NCI-H128 (cell line): ENCODE results near the gene CBX7.

Source experiments
- DNase-seq: peaks from one replicate; lab custom pipeline; 2025; ENCODE audit not compliant: unreplicated experiment; lab: John Stamatoyannopoulos, UW

CBX7 gene

DNA sequence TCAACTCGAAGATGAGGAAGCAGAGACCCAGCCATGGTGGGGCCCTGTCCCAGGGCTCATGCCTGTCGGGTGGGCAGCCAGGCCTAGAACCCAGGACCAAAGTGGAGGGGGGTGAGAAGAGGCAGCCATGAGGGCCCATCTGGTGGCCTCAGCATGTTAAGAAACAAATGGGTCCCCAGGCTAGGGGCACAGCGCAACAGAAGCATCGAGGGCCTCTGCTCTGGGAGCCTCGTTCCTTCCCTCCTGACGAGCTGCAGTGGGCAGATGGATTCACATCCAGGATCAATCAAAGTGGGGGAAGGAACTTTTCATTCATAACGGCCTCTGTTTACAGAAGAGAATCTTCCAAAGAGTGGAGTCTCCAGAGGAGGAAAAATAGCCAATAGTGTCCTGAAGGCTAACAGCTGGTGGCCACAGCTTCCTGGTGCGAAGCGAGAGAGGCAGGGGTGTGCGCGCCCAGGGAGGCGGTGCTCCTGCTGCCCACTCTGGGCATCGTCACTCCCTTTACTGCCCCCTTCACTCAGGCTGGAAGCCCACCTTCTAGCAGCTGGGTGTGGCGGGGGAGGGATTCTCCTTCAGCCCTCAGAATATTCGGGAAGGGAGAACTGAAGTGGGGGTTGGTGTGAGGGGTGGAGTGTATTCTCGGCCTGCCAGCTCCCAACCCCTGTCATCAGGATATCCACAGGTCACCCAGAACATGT is 4.3 kb downstream of the CBX7 start:
- no peak for DNase-seq

DNA sequence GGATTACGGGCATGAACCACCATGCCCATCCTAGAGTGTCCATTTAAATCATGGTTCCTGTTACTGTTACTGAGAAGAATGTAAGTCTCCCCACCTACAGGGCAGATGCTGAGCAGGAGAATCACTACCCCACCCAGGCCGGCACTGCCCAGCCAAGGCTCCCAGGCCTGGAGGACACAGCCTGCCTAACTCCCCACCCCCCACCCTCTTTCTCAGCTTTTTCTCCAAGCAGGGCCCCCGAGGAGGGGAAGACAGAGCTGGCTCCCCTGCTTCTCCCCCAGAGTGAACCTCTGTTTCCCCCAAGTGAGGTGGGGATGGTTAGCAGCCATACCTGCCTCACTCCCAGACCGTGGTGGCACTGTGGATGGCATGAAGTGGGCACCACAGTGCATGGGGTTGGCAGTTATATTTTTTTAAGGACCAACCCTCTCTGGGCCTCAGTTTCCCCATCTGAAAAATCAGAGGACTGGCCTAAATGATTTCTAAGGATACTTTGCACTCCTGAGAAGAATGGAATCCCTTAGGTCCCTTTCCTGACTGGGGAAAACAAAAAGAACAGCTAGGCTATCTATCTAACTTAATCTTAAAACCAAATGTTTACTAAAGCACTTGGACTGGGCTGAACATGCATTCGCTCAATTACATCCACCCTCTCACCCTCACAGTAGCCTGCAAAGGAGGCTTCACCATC is 5.0 kb downstream of the CBX7 start:
- no peak for DNase-seq

DNA sequence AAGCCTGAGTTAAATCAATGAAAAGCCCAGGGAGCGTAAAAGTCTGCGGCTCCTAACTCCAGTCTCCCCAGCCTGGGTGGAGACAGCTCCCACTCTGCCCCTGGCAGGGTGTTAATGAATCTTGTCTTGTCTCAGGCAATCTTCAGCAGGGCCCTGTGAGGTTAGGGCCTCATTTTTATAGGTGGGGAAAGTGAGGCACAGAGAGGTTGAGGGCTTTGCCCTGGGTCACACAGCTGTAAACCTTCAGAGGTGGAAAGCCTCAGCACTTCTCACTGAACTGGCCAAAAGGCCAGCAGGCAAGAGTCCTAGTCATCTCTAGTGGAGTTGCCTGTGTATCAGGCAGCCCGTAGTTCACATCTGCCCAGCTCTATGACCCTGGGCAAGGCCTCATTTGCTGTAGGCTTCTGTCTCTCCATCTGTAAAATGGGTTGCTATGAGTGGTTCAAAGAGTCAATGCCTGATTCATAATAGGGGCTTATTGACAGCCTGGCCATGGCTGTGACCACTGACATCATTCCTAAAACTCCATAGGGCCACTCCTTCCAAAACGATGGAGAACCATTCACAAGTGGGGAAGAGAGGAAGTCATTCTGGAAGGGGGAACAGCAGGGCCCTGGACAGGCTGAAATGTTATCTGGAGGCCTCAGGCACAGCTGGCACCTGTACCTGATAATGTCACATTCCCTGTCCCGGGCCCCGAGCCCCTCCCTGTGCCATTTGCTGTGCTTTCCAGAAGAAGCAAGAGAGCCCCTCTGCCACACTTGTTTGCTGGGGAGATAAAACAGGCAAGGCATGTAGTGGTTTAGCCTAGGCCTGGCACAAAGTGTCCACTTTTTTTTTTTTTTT is 6.0 kb downstream of the CBX7 start:
- DNase-seq, result no peak

DNA sequence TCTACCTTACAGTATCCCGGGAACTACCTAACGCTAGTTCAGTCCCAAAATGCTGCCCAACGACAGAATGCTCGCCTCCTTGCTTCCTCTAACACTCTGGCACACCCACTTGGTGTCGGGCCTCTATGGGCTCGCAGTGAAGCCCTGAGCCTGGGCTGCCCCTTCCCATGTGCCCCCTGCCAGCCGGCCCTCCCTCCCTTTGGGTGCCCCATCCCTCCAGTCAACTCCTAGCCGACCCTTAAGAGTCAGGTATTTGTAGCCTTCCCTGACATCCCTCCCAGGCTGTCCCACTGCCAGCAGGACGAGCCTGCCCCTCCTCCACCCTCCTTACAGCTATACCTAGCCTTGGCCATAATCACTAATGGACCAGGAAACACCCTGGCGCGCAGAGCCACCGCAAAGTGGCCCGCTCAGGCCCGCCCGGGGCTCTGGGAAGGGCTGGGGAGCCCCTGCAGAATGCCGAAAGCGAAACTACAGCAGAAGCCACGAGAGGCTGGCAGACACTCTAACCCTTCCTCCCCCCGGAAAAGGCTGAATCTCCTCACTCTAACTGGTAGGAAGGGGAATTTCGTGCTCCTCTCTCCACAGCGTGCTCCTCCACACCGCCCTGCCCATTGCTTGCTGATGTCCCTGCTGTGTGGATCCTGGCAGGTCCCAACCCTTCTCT is 8.2 kb downstream of the CBX7 start:
- DNase-seq, result no peak

DNA sequence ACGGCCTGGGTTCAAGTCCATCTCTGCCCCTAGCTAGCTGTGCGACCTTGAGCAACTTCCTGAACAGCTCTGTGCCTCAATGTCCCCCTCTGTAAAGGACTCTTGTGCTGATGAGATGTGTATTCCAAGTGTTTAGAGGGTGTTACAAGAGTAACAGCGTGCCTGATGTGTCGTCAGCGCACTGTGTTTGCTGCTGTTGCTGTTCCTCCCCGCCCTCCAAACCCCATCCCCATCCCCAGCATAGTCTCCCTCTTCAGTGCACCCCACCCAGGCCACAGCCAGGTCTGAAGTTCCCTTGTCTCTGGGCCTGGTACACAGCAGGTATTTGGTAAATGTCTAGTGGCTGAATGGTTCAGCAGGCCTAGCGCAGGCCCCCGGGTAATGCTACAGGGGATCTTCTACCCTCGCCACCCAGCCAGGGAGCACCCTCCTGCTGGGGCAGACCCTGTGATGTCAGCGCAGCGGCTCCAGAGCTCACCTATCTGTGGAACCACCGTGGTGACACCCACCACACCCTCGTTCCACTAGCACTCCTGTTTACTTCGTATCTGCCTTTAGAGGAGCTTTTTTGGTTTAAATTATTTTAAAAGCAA is 10.3 kb downstream of the CBX7 start:
- no peak for DNase-seq

DNA sequence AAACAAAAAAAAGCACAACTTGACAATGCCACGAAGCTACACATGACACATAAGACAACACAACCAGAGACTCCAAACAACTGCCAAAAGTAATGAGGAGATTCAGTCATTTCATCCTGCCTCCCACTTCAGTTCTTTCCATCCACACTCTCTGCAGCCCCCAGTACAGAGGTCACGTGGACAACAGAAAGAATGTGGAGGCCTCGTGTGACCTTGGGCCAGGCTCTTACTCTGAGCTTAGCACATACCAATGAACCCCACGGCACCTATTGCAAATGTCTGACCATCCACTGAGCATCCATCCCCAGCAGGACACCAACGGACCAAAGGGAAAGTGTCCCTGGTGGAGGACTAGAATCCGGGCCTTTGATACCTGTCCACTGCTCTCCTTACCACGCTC is 12.5 kb downstream of the CBX7 start:
- no peak for DNase-seq

DNA sequence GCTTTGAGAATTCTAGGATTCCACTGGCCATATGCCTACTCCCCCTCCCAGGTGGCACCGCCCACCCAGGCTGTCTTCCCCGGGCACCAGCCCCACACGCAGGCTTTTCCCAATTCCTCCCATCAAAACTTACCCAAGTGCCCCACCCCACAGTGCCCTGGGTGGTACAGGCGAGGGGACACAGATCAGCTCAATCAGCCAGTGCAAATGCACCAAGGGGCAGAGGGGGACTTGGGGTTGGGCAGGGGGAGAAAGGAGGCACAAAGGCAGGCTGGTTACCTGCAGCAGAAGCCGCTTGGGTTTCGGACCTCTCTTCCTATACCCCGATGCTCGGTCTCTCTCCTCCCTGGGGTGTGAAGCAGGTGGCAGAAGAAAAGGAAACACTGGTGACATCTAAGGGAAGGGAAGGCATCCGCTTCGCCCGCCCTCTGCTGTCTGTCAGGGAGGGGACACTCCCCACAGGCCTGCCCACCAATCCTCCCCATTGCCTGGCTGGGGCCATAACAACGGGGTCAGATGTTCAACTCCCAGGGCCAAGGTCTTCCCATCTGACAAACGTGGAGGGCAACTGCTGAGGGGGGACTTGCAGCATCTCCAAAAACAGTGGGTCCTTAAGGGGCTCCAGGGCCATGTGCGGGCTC is 14.0 kb downstream of the CBX7 start:
- no peak for DNase-seq

DNA sequence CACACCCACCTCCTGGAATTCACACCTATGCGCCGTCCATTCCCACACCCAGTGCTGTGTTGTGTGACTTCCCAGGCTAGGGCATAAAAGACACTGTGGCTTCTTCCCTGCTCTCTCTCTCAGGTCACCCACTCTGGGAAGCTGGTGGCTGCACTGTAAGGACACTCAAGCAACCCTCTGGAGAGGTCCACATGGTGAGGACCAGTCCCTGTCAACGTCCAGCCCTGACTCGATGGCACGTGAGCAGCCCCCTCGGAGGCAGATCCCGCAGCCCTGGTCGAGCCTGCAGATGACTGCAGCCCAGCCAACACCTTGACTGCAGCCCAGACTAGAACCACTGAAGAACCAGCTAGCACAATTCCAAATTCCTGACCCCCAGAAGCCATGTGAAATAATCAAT is 16.2 kb downstream of the CBX7 start:
- DNase-seq, result no peak

DNA sequence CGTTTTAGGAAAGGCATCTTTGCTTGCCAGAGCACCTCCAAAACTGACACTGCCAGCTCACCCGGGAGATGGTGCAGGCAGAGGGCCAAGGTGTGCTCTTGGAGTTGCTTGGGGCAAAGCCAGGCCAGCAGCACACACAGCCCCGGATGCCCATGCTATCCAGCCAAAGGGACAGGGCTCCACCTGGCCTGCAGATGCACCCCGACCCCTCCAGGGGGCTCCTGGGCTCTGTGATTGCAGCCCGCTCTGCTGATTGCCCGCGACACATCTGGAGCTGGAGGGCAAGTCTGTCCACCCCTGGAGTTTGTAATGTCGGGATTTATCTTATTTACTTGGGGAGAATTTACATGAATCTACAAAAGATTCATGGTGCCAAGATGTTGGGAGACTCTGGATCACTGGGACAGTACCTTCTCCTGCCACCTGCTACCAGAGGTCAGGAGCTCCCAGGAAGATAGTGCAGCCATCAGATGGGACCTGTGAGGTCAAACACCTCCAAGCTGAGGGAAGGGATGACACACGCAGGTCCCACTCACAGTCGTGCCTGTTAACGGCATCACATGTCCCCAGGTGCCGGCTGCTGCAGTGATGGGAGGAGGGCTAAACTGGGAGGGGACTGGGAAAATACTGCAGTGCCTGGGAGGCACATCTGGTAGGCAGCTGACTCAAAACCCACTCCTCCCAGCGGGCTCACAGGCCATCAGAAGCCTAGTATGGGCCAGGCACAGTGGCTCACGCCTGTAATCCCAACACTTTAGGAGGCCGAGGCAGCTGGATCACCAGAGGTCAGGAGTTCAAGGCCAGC is 17.2 kb downstream of the CBX7 start:
- no peak for DNase-seq

DNA sequence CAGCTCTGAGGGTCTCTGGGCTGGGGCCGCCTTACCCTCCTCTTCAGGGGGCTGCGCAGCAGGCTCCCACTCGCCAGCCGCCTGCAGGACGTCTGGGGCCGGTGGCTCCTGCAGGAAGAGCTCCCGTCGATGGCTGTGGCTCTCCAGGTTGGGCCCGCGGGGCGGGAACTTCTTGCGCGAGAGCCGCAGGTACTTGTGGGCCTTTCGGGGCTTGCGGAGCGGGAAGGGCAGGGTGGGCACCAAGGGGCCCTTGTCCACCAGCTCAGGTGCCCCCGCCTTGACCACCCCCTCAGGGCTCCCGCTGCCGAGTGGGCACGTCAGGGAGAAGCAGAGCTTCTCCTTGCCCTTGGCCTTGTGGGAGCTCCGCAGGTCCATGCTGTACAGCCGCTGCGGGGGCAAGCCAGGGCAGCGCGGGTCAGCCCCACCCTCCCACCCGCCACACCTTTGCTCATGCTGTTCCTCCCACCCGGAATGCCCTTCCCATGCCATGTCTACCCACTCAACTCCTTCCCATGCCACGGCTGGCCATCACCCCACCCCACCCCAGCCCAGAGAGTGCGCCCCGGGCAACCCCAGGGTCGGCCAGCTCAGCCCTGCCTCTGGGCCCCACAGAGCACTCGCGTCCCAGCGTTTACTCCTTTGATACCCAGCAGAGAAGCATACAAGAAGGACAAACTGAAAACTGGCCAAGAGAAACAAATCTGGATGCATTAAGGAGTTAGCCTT is 18.0 kb downstream of the CBX7 start:
- DNase-seq, result no peak

DNA sequence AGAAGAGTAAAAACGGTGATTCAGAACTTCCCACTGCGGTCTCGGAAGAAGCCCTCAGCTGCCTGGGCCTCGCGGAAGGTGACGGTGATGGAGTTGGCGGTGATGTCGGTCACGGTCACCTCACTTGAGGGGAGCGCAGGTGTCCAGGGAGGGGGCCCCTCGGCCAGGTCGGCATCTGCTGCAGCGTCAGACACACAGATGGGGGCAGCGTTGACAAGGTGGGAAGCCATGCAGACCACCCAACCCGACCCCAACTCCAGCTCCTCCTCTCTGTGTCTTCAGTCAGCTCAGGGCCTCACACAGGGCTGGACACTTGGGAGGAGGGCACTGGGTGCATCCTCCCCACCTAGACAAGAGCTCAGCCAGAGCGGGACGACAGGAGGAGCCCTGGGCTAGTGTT is 18.6 kb downstream of the CBX7 start:
- no peak for DNase-seq

DNA sequence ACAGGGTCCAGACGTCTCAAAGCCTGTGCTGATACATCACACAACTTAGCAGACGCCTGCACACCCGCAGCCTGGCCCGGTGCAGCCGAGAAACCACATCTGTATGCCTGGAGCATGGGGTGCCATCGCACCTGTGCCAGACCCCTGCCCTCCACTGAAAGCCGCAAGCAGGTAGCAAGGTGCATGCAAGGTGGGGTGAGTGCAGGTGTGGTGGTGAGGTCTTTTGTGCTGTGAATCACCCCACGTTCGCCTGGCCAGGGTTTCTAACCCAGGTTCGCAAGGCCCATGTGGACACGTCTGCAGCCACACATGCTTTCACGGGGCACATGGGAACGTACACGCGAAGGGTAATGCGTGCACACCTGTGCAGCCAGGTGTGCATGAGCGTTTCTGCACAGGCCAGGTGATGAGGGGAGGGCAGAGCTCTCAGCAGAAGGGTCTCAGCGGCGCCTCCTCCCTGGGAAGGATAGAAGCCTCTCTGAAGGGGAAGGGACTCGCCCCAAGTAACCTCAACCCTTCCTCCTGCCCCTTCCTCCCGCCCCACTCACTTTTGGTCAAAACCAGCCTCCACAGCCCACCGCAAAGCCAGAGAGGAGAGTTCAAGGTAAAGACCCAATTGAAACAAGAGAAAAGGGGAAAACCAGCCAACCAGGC is 19.5 kb downstream of the CBX7 start:
- DNase-seq, result no peak

DNA sequence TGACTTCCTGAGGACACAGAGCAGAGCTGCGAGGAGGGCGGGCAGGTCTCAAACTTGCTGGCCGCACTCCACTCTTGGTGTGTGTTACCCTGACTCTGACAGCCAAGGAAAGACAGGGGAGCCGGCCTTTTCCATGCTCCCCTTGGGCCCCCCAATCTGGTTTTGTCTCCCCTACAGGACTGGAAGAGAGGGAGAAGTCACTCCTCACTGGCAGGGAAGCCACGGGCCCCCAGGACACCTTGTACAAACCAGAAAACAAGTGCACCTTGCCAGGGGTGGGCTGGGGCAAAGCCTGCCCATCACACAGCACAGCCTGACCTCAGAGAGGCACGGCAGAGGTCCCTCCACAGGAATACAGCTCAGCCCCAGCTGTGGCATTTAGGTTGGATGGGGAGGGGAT is 20.2 kb downstream of the CBX7 start:
- no peak for DNase-seq

DNA sequence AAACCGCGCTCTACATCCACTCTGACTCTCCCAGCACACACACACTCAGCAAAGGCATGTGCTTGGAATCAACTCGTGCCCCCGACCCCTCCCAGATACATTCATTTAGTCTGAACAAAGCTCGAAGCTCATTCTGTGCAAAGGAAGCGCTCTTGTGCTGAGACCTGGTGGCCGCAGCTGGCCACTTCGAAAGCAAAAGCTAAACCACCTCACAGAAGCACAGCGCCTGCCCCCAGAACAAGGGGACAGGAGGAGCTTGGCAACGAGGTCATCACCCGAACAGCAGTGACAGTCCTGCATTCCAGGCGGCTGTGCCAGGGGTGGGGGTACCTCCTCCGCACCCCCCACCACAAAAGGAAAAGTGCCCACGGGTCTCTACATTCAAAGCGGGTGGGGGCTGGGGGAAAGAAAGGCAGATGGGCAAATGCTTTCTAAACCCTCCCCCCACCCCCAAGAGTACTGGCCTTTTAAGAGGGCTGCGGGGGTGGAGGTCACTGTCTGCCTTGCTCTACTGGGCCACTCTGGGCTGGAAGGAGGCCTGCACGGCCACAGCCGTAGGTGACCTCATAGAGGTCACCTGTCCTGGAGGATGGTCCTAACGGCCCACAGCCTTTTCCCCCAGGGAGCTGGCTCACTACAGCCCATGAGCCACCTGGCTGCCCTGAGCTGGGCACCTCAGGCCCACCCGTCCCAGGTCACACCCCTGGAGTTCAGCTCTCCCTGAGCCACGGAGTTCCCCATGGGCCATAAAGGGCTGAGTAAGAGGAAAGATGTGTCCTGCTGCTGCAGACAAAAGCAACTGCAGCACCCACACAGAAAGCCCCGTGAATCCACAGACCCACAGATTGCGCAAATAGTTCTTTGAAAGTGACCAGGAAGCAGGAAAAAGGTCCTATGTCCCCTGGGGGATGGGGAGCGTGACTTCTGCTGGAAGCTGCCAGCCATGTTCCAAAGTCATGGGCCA is 21.3 kb downstream of the CBX7 start:
- DNase-seq, result no peak

DNA sequence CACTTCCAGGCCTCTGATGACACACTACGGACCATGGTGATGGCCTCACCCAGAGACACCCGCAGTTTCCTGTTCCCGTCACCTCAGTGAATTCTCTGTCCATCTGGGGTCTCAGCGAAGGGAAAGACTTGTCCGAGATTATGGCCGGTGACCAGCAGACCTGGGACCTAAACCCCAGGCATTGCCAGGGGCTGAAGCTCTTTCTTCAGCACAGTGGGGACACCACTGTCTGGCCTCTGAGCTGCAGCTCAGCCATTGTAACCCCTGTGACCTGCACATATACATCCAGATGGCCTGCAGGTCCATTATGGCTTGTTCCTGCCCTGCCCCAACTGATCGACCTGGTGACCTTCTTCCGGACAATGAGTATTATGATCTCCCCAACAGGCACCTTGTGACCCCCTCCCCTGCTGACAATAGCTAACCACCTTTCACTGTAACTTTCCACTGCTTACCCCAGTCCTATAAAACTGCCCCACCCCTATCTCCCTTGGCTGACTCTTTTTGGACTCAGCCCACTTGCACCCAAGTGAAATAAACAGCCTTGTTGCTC is 22.3 kb downstream of the CBX7 start:
- no peak for DNase-seq

DNA sequence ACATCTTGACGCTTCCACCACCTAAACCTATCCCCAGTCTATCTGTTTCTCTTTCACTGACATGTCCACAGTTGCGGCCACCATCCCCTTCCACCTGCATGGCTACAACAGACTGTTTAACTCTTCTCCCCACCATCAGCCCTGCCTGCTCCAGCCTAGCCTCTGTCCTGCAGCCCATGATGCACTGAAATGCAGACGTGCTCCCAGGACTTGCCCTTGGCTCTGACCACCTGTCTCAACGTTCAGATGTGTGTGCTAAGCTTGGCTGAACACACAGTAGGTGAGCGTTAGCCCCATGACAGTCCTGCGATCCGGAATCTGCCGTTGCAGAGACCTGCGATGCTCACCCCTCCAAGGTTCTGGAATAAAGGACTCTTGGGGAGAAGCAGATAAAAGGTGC is 22.7 kb downstream of the CBX7 start:
- no peak for DNase-seq

DNA sequence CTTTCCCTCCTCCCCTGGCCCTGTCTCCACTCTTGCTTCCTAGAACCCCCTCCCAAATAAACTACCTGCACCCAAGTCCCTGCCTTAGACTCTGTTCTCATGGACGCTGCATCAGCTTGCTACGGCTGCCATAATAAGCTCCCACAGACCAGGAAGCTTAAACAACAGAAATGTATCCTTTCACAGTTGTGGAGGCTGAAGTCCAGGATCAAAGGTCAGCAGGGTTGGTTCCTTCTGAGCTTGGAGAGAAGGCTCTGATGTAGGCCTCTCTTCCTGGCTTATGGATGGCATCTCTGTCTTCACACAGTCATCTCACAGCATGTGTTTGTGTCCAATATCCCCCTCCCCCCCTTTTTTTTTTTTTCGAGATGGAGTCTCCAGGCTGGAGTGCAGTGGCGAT is 23.4 kb downstream of the CBX7 start:
- no peak for DNase-seq
